NCI-H187 treated with DMSO at 0.1 percent for 48 hours (cell line): Measurements from ENCODE around the gene DAB2IP.
"Not testable (repeated sequence)": the region's sequence is repeated elsewhere in the genome, so short reads cannot be mapped to it uniquely, and the experiment has no call there.

Experiments used
- DNase-seq: peaks from one replicate; lab custom pipeline; 2025; lab: John Stamatoyannopoulos, UW

DAB2IP gene

DNA sequence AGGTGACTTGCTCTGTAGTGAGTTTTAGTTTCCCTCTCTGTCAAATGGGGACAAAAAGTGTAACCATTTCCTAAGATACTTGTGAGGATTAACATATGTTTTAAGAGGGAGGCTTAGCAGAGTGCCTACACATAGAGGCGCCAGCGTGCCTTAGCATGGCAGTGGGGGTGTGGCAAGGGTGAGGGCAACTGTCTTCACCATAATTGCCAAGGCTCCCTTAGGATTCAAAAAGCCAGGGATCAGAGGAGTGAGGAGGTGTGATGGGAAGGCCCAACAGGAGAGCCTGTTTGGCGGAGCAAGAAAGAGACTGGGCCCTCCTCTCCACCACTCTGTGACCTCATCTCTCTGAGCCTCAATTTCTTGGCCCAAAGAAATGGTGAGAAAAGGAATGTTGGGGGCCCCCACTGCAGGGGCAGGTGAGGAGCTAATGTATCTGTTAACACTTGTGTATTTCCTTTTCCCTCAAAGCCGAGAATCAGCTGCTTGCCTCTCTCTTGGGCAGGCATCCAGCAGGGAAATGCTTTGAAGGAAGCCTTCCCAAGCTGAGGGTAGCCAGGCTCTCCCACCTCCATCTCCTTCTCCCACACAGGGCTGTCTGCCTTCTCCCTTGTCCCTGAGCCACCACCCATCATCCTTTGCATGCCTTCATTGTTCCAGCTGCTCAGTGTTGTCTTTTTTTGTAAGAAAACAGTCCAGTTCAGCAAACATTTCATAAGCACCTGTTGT, 76.0 kb downstream of the DAB2IP start:
- no peak for DNase-seq

DNA sequence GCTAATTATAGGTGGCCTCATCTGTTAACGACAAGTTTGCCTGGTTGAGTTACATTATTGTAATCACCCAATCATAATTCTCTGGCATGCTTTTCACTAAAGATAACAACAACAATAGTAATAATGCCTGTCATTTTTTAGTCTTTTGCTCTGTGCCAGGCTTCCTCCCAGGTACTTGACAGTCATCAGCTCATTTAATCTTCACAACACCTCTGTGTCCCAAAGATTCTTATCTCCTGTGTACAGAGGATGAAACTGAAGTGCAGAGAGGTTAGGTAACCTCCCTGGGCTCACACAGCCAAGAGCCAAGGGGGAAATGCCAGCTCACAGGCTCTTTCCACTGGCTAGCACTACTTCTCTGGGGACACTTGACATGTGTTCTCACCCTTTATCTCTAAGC, 77.5 kb downstream of the DAB2IP start:
- no peak for DNase-seq

GRCh38 chr9:121729769-121730562, 78.5 kb downstream of the DAB2IP start:
- no peak for DNase-seq

- no peak for DNase-seq
These were observed 79.7 kb downstream of the DAB2IP start for GRCh38 chr9:121731090-121731489.

DNA sequence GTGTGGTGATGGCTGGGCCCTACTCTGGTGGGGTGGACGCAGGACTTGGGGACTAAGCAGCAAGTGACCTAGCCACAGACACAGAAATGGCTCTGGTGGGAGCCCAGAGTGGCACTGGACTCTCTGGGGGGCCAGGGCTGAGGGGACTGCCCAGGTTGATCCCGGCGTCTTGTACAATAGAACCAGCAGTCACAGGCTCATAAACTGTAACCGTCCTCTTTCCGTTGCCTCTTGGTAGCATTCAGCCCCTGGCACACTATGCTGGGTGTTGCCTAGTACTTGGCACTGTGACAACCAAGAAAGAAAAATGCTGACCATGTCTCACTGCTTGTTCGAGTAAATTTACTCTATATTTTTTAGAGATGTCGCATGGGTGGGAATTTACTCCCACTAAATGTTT, 80.5 kb downstream of the DAB2IP start:
- DNase-seq, result no peak

DNA sequence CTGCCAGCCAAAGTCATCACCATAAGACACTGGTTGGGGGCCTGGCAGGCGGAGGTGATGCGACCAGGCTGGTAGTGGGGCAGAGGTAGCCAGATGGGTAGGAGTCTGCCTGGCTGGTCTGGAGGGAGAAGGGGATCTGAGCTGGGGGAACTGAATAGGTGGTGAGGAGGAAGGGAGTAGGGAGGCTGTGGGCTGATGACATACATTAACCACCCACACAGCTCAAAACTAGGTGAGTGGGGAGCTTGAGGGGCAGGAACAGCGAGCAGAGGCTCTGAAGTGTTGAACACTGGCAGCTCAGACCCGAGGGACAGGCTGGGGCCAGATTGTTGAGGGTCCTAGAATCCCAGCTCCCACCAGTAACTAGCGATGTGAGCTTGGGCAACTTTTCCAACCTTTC, 81.0 kb downstream of the DAB2IP start:
- DNase-seq, result no peak

- DNase-seq, result no peak
These were observed 81.5 kb downstream of the DAB2IP start for GRCh38 chr9:121732886-121733285.

- no peak for DNase-seq
These were observed 83.0 kb downstream of the DAB2IP start for GRCh38 chr9:121734465-121734864.

GRCh38 chr9:121735065-121735792, 83.8 kb downstream of the DAB2IP start:
- DNase-seq, result no peak

DNA sequence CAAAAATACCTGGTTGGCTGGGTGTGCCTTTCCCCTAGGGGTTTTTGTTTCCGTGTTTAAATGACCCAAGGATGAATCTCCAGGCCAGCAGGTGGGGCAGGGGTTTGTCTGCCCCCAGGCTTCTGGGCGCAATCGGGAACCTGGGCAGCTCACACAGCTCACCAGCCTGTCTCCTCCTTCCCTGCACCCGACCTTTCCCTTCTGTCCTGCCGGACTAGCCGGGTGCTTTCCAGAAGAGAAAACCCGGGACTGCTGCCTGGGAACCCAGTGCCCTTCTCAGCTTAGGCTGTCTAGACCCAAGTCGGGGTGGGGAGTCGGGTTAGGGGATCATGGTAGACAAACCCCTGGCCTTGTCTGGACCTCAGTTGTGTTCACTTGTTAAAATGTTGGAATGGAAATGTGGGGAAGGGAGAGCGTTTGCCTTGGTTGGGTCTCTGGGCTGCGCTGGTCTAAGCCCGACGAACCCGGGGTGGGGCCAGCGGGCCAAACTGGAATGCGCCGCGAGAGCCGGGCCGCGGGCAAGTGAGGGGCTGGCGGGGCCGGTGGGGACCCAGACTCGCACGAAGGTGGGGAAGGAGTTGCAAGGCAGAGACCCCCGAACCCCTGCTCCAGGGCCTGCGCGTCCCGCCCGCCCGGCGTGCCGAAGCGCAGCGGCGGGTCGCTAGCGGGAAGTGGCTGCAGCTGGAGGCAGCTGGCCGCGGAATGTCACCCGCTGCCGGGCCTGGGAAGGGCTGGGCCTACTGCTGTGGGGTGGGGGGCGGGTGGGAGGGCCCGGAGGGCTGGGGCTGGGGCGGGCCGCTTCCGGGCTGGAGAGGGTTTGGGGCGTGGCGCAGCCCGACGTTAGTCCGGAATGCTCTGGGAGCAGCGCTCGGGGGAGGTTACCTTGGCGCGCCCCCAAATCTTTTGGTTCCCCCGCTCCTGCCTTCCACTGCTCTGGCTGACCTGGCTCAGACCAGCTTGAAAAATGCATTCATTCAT, 84.6 kb downstream of the DAB2IP start:
- DNase-seq, result no peak

DNA sequence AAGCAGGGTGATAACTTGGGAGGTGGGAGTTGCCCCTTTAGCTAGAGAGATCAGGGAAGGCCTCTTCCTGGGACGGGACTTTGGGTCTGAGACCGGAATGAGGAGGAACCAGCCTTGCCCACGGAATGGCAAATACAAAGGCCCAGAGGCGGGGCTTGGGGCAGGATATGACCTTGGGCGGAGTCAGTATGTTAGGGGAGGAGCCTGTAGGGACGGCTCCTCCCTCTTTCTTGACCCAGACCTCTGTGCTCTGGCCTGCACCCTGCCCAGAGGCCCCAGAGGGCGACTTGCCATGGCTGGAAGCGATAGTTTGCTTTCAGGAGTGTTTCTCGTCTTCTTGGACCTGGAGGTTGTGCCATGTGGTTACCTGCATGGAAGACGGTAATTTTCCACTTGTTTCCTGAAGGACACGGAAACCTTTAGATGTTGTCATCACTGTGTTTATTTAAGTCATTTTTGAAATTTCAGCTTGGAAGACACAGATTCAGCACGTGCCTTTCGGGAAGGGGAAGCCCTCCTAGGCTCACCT, 85.6 kb downstream of the DAB2IP start:
- no peak for DNase-seq

- no peak for DNase-seq
These were observed 86.1 kb downstream of the DAB2IP start for GRCh38 chr9:121737481-121737931.

GRCh38 chr9:121738411-121738810, 87.0 kb downstream of the DAB2IP start:
- no peak for DNase-seq

GRCh38 chr9:121738968-121739367, 87.5 kb downstream of the DAB2IP start:
- no peak for DNase-seq

DNA sequence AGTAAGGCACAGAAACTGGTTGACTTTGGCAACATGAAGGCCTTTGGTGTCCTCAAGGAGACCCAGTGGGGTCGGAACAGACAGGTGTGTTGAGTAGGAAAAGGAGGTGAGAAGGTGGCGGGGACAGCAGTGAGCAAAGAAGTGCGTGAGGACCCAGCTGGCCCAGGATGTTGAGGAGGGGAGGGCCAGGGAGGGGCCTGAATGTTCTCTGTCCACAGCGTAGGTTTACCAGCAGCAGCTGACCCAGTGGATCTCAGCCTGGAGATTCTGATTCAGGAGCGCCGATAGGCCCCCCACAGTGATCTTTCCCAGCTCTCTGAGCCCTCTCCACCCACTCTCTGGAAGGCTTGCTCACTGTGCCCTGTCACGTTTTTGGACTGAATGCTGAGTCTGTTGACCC, 88.5 kb downstream of the DAB2IP start:
- no peak for DNase-seq

DNA sequence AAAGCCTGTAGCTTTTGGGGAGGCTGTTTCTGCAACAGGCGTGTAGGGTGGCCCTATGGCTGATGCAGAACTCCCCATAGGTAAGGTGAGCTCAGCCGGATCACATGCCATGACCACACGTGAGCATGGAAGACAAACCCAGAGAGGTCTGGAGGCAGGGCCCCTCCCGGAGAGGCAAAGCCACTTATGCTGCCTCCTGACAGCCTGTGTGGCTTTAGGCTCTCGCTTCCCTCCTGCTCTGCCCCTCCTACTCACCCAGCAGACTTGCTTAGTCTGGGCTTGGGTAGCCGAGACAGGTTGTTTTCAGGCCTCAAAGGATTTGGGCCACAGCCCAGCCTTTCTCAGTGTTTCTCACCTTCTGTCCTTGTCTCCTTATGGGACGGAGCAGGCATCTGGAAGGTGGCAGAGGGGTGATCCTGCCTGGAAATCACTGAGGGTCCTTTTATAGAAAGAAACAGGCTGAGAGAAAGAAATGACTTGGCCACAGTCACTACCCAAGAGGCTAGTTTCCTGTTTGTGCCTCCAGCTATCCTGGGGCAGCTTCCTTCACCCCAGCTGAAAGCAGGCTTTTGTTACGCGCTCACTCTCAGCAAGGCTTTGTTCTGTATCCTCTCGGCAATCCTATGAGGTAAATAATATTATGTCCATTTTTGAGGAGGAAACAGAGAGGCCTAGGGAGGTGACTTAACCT, 89.9 kb downstream of the DAB2IP start:
- no peak for DNase-seq

DNA sequence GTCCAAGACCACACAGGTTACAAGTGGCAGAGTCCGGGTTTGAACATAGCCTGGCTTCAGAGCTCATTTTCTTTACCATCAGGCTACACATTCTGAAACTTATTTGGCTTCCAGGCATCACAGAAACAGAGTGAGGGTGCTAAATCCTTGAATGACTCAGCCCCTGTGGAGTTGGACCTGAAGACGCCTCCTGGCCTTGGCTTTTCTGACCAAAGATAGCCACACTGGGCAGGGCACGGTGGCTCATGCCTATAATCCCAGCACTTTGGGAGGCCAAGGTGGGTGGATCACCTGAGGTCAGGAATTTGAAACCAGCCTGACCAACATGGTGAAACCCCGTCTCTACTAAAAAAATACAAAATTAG, 90.5 kb downstream of the DAB2IP start:
- not testable (repeated sequence) for DNase-seq

DNA sequence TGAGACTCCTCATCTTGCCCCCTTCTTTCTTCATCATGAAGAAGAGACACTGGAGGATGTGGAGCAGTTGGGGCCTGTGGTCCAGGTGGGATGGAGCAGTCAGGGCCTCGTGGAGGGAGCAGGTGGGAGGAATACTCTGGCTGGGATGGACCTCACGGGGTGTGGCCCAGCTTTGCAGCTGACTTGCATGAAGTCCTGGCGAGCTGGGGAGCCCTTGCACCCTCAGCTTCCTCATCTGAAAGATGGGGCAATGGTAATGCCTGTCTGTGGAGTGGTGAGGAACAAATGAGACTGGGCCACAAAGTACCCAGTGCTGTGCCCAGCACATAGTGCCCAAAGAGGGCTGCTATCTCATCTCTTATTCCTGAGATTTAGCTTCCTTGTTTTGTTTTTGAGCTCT, 91.5 kb downstream of the DAB2IP start:
- no peak for DNase-seq

DNA sequence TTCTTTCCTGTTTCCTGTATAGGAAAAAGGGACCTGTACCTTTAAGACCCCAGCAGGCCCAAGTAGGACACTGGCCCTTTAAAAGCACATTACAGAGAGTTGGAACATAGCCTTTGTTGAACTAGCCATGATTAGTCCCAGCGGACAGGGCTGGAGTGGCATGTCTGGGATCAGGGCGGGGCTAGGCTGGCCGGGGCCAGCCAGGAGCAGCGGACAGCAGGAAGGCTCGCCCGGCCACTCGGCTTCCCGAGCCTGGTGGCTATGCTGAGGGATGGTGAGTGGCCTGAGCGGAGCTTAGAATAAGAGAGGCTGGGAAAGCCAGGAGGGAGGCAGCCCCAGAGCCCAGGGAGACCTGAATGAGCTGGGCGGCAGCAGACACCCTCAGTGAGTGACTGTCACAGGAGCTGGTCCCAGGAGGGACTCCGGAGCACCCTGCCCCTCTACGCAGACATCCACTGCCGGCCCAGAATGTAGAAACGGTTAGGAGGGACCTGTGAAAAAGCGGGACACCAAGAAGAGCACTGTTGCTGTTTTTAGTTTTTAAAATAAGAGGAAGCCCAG, 92.1 kb downstream of the DAB2IP start:
- DNase-seq, result no peak

GRCh38 chr9:121744002-121744686, 92.7 kb downstream of the DAB2IP start:
- no peak for DNase-seq
